ENCODE results near the gene TP53I3. TPM values are rescaled to one million over a fixed set of nuclear protein-coding genes. Genes with fewer than 3 reads are reported as not detected.

Gene TP53I3
- total and polyA plus RNA-seq, 2 donors (not counting 3 experiments of a cell fraction or from before 2014, with no cell fraction given) = 94.2 to 116 TPM

GRCh38 chr2:24105816-24106215 is 21.2 kb upstream of the TP53I3 start:
- Histone ChIP-seq H3K79me2 (ENCODE audit: control insufficient read depth, insufficient read depth, low read length) (no peaks in the 10 kb centered on the region), H3K27ac (ENCODE audit: insufficient read depth, low read depth, low read length) (no peak overlapping the region), H3K9me3 (replicated peaks; ENCODE audit: control insufficient read depth, insufficient read depth, low read length) (no peaks in the 10 kb centered on the region), H4K20me1 (replicated peaks; ENCODE audit: control insufficient read depth, extremely low read depth, insufficient read depth, low read length) (no peaks in the 10 kb centered on the region), H3K4me3 (replicated peaks in 1 of 3; ENCODE audit: insufficient read depth in 1 of 3, low read depth in 1 of 3, low read length in 3 of 3) (no peak overlapping the region), H3K9me1 (replicated peaks; ENCODE audit: control insufficient read depth, extremely low read depth, insufficient read depth, low read length) (no peaks in the 10 kb centered on the region), H3K4me1 (ENCODE audit: control insufficient read depth, extremely low read depth, insufficient read depth, low read length) (no peaks in the 10 kb centered on the region), H3K4me2 (ENCODE audit: insufficient read depth, low read length) (no peak overlapping the region), H3K27me3 (ENCODE audit: control insufficient read depth in 2 of 2, insufficient read depth in 2 of 2, low read length in 2 of 2) (peaks cover 0 to 2% of the 10 kb centered on the region in 2 experiments), H3K36me3 (ENCODE audit: control insufficient read depth in 2 of 2, extremely low read depth in 1 of 2, insufficient read depth in 2 of 2, low read length in 2 of 2) (no peaks in the 10 kb centered on the region), H3K9ac (replicated peaks; ENCODE audit: extremely low read depth, insufficient read depth, low read length) (no peak overlapping the region), H2AFZ (ENCODE audit: low read depth, low read length) (no peak overlapping the region)
- ChIA-PET CTCF (interaction anchor here (0.6 to 0.7 kb wide), 3 partner anchors 20 to 40 kb away, joined by 3 to 4 read pairs (median 3); partner anchors contain the start of gene TP53I3), POLR2A (no interaction called here)
- intact Hi-C loops (cut with micrococcal nuclease) (no loop called here), dilution Hi-C loops (cut with MboI; ENCODE audit: extremely low pct_ligation_motif_present, low sequenced_read_pairs) (no loop called here)
- DNase-seq (ENCODE audit: low read depth, low spot score) (no peak), FAIRE-seq (no peak)
- TF ChIP-seq POLR2AphosphoS5 (IDR thresholded peaks at IDR 0.05; ENCODE audit: insufficient read depth, low read depth, low read length) (no peak), CTCF (IDR thresholded peaks at IDR 0.05; ENCODE audit: extremely low read depth in 1 of 2, insufficient read depth in 1 of 2, low read depth in 1 of 2, low read length in 2 of 2) (no peak), POLR2A (IDR thresholded peaks at IDR 0.05; ENCODE audit: low read depth, low read length) (no peak), GATA2 (IDR thresholded peaks at IDR 0.05; ENCODE audit: insufficient read depth, insufficient read length, low read depth, low read length) (no peak), FOS (IDR thresholded peaks at IDR 0.05; ENCODE audit: borderline replicate concordance, insufficient read depth, low read length) (no peak), JUN (IDR thresholded peaks at IDR 0.05; ENCODE audit: borderline replicate concordance, insufficient read depth, insufficient read length, low read depth) (no peak), EZH2 (IDR thresholded peaks at IDR 0.05; ENCODE audit: borderline replicate concordance, low read depth, low read length, severe bottlenecking) (no peak), MYC (IDR thresholded peaks at IDR 0.05; ENCODE audit: low read depth, low read length) (no peak), MAX (IDR thresholded peaks at IDR 0.05; ENCODE audit: insufficient read depth, insufficient read length) (no peak)
- no TSS peak for BruUV-seq (replicated peaks)
